OCI-LY3 (cell line): ENCODE data around the gene CMTR1.

ENCODE experiments used
- EZH2phosphoT487 ChIP-seq: fragments of 200-600 bp; shearing (Covaris generic); IDR thresholded peaks from 2 replicates; pipeline ENCODE4 v1.6.1; 2018; ENCODE audit warnings: antibody characterized with exemption, mixed run types, low read depth
- TF ChIP-seq, protein P1 (sequence below): fragments of 200-600, 300-600 bp; sonication (generic); IDR thresholded peaks from 2 replicates; pipeline ENCODE4 v1.5.1; 2014; ENCODE audit warnings: antibody characterized with exemption, low read length, low read depth

DNA sequence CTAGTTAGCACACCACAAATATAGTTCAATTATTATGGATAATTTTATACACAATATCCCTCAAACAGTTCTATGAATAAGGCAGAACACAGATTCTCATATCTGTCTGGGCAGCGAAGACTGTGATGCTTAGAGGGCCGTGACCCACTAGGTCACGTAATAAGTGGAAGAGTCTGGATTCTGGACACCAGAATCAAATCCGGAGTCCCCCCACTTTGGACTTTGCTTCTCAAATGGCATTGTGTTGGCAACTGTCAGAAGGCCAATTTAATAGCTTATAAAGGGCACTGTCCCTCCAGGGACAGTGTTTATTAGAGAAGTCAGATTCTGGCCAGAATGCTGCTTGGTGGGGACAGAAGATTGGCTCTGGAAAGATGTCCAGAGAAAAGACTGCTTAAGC is 73.5 kb downstream of the CMTR1 start:
- TF ChIP-seq, protein P1, sequence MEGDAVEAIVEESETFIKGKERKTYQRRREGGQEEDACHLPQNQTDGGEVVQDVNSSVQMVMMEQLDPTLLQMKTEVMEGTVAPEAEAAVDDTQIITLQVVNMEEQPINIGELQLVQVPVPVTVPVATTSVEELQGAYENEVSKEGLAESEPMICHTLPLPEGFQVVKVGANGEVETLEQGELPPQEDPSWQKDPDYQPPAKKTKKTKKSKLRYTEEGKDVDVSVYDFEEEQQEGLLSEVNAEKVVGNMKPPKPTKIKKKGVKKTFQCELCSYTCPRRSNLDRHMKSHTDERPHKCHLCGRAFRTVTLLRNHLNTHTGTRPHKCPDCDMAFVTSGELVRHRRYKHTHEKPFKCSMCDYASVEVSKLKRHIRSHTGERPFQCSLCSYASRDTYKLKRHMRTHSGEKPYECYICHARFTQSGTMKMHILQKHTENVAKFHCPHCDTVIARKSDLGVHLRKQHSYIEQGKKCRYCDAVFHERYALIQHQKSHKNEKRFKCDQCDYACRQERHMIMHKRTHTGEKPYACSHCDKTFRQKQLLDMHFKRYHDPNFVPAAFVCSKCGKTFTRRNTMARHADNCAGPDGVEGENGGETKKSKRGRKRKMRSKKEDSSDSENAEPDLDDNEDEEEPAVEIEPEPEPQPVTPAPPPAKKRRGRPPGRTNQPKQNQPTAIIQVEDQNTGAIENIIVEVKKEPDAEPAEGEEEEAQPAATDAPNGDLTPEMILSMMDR, result no peak
- no peak for TF ChIP-seq EZH2phosphoT487
